Activated CD8-positive, alpha-beta T cell treated with anti-CD3 and anti-CD28 coated beads for 36 hours (primary cell): Measurements from ENCODE around the gene KIF1C. TPM values are rescaled to one million over a fixed set of nuclear protein-coding genes. Genes with fewer than 3 reads are reported as not detected.
A peak's percentile ranks its signal among the peaks of the same experiment; 100 is the strongest.
"Not testable (repeated sequence)": the region's sequence is repeated elsewhere in the genome, so short reads cannot be mapped to it uniquely, and the experiment has no call there.

Experiments used
- ATAC-seq: fragments of 200-7000 bp; cut with Tn5 transposase; one replicate; pipeline ENCODE4 v1.10.0; 2021; ENCODE audit warnings: mild to moderate bottlenecking, moderate library complexity
- CTCF ChIA-PET: fragments of 350-600 bp; sonication (Branson Sonifier 250); formaldehyde crosslinking; loops from one replicate; lab custom pipeline; 2021; ENCODE audit warnings: antibody characterized with exemption; lab: Charles Lee
- POLR2A ChIA-PET: fragments of 350-600 bp; sonication (Branson Sonifier 250); formaldehyde crosslinking; loops from one replicate; lab custom pipeline; 2021; ENCODE audit warnings: antibody characterized with exemption; lab: Charles Lee
- DNase-seq: peaks from one replicate; pipeline ENCODE4 v3.0.0-alpha.2; 2020
- H3K27ac Mint-ChIP-seq: one replicate; pipeline ENCODE4 v1.8.0; 2021; ENCODE audit warnings: mild to moderate bottlenecking, mixed read lengths
- H3K27me3 Mint-ChIP-seq: one replicate; pipeline ENCODE4 v1.8.0; 2021; ENCODE audit warnings: mixed read lengths
- H3K36me3 Mint-ChIP-seq: one replicate; pipeline ENCODE4 v1.8.0; 2021; ENCODE audit warnings: low read depth, mixed read lengths
- H3K4me1 Mint-ChIP-seq: one replicate; pipeline ENCODE4 v1.8.0; 2021; ENCODE audit warnings: low read depth, mixed read lengths
- H3K4me3 Mint-ChIP-seq: one replicate; pipeline ENCODE4 v1.8.0; 2021; ENCODE audit warnings: mild to moderate bottlenecking, moderate library complexity, mixed read lengths
- H3K9me3 Mint-ChIP-seq: one replicate; pipeline ENCODE4 v1.8.0; 2021; ENCODE audit warnings: mixed read lengths
- intact Hi-C: fragments of 100-400 bp; cut with micrococcal nuclease; formaldehyde crosslinking; loops from one replicate; pipeline ENCODE4 v1.10.0; 2022
- total RNA-seq, 2 experiments: library from RNA; stranded (reverse); gene quantifications; one replicate each; pipeline ENCODE4 v1.2.3, GENCODE V29; 2021
- TF ChIP-seq, protein P1 (sequence below): fragments of 200-600 bp; IDR thresholded peaks from one replicate; pipeline ENCODE4 v1.8.0; 2022; ENCODE audit warnings: antibody characterized with exemption, mild to moderate bottlenecking

The KIF1C gene
- total RNA-seq, 2 experiments from 2014 or later = 35.7 to 37.4 TPM

DNA sequence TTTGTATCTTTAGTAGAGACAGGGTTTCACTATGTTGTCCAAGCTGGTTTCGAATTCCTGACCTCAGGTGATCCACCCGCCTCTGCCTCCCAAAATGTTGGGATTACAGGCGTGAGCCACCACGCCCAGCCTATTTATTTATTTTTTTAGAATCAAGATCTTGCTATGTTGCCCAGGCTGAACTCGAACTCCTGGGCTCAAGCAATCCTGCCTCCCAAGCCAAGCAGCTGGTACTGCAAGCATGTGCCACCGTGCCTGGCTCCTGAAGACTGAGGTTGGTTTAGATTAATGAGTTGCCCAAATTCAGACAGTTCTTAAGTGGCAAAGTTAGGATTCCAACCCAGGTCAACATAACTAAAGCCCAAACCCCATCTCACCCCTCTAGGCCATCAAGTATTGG is 29.5 kb downstream of the KIF1C start:
- ATAC-seq (no peak), DNase-seq (no peak)
- Mint-ChIP-seq H3K4me1 (peaks cover 16% of the 10 kb centered on the region), H3K4me3 (no peak overlapping the region), H3K36me3 (peaks cover 9% of the 10 kb centered on the region), H3K27ac (no peak overlapping the region), H3K27me3 (no peaks in the 10 kb centered on the region), H3K9me3 (no peaks in the 10 kb centered on the region)
- TF ChIP-seq, protein P1, sequence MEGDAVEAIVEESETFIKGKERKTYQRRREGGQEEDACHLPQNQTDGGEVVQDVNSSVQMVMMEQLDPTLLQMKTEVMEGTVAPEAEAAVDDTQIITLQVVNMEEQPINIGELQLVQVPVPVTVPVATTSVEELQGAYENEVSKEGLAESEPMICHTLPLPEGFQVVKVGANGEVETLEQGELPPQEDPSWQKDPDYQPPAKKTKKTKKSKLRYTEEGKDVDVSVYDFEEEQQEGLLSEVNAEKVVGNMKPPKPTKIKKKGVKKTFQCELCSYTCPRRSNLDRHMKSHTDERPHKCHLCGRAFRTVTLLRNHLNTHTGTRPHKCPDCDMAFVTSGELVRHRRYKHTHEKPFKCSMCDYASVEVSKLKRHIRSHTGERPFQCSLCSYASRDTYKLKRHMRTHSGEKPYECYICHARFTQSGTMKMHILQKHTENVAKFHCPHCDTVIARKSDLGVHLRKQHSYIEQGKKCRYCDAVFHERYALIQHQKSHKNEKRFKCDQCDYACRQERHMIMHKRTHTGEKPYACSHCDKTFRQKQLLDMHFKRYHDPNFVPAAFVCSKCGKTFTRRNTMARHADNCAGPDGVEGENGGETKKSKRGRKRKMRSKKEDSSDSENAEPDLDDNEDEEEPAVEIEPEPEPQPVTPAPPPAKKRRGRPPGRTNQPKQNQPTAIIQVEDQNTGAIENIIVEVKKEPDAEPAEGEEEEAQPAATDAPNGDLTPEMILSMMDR = no peak
- POLR2A ChIA-PET = no interaction called here
- intact Hi-C loops = no loop called here
- CTCF ChIA-PET = interaction anchor here (1.1 to 7.0 kb wide), 2 partner anchors 18 to 35 kb away, joined by 3 to 75 read pairs; no protein-coding TSS in a partner anchor

DNA sequence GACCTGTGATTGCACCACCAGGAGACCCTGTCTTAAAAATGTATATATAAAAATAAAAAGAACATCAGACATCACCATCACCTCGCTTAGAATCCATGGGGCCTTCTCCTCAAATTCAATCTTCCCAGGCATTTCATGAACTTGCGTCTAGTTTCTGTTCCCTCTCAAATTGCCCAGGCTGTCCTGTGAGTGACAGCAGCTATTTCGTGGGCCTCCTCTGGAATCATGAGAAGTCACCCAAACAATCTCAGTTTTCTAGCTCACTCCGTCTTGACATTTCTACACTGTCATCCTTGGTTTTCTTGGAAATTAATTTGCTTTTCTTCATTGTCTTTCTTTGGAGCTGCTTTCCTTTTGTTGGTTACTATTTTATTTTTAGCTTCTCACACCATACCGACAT is 30.2 kb downstream of the KIF1C start:
- TF ChIP-seq, protein P1 = no peak
- ChIA-PET POLR2A (interaction anchor here (0.7 kb wide), 1 partner anchor 53 kb away, joined by 3 read pairs; no protein-coding TSS in a partner anchor), CTCF (interaction anchor here (1.0 to 7.0 kb wide), 4 partner anchors 8 to 34 kb away, joined by 3 to 75 read pairs (median 4); no protein-coding TSS in a partner anchor)
- Mint-ChIP-seq H3K4me1 (peaks cover 16% of the 10 kb centered on the region), H3K36me3 (peaks cover 5% of the 10 kb centered on the region), H3K27me3 (no peaks in the 10 kb centered on the region), H3K4me3 (no peak overlapping the region), H3K27ac (no peak overlapping the region), H3K9me3 (no peaks in the 10 kb centered on the region)
- no peak for ATAC-seq
- no peak for DNase-seq
- intact Hi-C loops = no loop called here

DNA sequence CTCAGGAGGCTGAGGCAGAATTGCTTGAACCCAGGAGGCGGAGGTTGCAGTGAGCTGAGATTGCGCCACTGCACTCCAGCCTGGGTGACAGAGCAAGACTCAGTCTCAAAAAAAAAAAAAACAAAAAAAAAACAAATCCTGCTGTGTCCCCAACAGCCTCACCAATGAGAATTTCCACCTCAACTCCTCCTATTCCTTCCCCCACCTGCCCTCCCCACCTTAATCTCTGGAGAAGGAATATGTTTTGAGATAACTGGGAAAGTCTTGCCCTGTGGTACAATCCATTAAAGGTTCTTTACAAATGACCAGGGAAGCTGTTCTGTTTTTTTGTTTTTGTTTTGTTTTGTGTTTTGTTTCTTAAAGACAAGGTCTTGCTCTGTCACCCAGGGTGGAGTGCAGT is 32.4 kb downstream of the KIF1C start:
- peak overlapping the region; percentile 66 for H3K4me3 Mint-ChIP-seq
- H3K4me1 Mint-ChIP-seq = peaks cover 16% of the 10 kb centered on the region
- DNase-seq, H3K36me3 Mint-ChIP-seq, H3K27me3 Mint-ChIP-seq, H3K9me3 Mint-ChIP-seq, ATAC-seq, intact Hi-C loops: not testable (repeated sequence)
- ChIA-PET POLR2A (interaction anchor here (1.2 to 1.3 kb wide), 3 partner anchors 18 to 94 kb away, joined by 3 to 5 read pairs (median 4); no protein-coding TSS in a partner anchor), CTCF (interaction anchor here (0.8 to 7.0 kb wide), 16 partner anchors 10 to 240 kb away, joined by 3 to 75 read pairs (median 5); partner anchors contain the start of genes CHRNE, INCA1 and KIF1C)
- H3K27ac Mint-ChIP-seq = peak overlapping the region; percentile 83

DNA sequence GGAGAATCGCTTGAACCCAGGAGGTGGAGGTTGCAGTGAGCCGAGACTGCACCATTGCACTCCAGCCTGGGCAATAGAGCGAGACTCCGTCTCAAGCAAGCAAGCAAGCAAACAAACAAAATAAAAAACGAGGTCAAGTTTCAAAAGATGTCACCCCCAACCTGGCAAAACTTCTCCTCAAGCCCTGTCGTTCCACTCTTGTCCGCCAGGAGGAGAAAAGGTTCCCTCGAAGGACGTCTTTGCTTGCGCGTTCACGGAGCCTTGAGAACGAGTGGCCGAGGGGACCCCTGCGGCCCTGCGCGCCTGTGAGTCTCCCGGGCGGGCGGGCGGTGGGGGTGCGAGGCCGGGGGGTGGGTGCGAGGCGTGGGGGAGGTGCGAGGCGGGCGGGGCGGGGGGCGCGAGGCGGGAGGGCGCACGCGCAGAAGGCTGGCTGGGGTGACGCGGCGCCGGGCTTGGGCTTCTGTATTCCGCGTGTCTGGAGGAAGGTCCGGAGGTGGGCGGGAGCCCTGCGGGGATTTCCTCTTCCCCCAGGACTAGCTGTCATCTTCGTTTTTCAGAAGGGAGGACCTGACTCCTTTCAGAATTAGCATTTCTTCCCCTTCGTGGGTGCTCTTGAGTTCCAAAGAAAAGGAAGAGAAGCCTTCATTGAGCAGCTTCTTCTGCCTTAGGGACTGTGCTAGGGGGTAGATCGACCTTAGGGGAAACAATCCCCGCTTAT is 33.8 kb downstream of the KIF1C start:
- Mint-ChIP-seq H3K27me3 (no peaks in the 10 kb centered on the region), H3K9me3 (no peaks in the 10 kb centered on the region), H3K4me1 (peaks cover 16% of the 10 kb centered on the region), H3K36me3 (no peaks in the 10 kb centered on the region), H3K4me3 (peak overlapping the region; percentile 66), H3K27ac (peak overlapping the region; percentile 83)
- TF ChIP-seq, protein P1 = peak; percentile 83
- POLR2A ChIA-PET = interaction anchor here (1.0 to 1.7 kb wide), 5 partner anchors 9 to 454 kb away, joined by 3 to 5 read pairs (median 3); partner anchors contain the start of gene CAMTA2
- CTCF ChIA-PET = interaction anchor here (0.6 to 7.0 kb wide), 19 partner anchors 8 to 400 kb away, joined by 3 to 75 read pairs (median 4); partner anchors contain the start of gene CAMTA2
- intact Hi-C loops = no loop called here
- peak; percentile 86 for ATAC-seq
- peak; percentile 93 for DNase-seq

DNA sequence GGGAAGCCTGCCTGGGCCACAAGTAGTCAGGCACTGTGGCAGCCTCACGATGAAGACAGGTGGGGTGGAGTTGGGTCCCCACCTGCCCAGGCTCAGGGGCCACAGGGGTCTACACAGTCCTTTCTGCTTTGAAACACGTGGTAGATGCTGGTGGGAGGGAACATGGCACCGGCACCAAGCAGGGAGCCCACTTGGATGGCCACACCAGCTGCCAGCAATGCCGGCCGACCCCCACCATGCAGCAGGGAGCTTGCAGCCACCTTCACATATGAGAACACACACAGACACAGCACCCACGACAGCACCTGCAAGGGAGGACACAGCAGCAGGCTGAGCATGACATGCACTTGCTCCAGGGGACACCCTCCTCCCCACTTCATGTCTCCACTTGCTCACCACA is 35.1 kb downstream of the KIF1C start:
- DNase-seq (no peak), ATAC-seq (no peak)
- Mint-ChIP-seq H3K4me1 (peaks cover 16% of the 10 kb centered on the region), H3K9me3 (no peaks in the 10 kb centered on the region), H3K36me3 (no peaks in the 10 kb centered on the region), H3K27me3 (no peaks in the 10 kb centered on the region), H3K4me3 (no peak overlapping the region), H3K27ac (no peak overlapping the region)
- TF ChIP-seq, protein P1 = no peak
- intact Hi-C loops = no loop called here
- ChIA-PET POLR2A (interaction anchor here (1.1 to 1.7 kb wide), 2 partner anchors 38 to 45 kb away, joined by 3 read pairs; partner anchors contain the start of gene CAMTA2), CTCF (interaction anchor here (1.1 to 2.7 kb wide), 4 partner anchors 13 to 73 kb away, joined by 3 to 16 read pairs (median 4); no protein-coding TSS in a partner anchor)
